Urothelium cell line (cell line): ENCODE results near the gene ROMO1.
"Not testable (repeated sequence)": the region's sequence is repeated elsewhere in the genome, so short reads cannot be mapped to it uniquely, and the experiment has no call there.

Source experiments
- DNase-seq: peaks from one replicate; pipeline ENCODE4 v3.0.0; 2011; ENCODE audit warnings: low spot score, mixed read lengths
- FAIRE-seq: peaks from 2 replicates; lab custom pipeline; 2011; peaks lifted over from hg19 to GRCh38; lab: Jason Lieb, UNC

Gene ROMO1

GRCh38 chr20:35709259-35709658 is 10.1 kb downstream of the ROMO1 start:
- FAIRE-seq: no peak
- no peak for DNase-seq

GRCh38 chr20:35710039-35710438 is 10.8 kb downstream of the ROMO1 start:
- FAIRE-seq (no peak), DNase-seq (no peak)

DNA sequence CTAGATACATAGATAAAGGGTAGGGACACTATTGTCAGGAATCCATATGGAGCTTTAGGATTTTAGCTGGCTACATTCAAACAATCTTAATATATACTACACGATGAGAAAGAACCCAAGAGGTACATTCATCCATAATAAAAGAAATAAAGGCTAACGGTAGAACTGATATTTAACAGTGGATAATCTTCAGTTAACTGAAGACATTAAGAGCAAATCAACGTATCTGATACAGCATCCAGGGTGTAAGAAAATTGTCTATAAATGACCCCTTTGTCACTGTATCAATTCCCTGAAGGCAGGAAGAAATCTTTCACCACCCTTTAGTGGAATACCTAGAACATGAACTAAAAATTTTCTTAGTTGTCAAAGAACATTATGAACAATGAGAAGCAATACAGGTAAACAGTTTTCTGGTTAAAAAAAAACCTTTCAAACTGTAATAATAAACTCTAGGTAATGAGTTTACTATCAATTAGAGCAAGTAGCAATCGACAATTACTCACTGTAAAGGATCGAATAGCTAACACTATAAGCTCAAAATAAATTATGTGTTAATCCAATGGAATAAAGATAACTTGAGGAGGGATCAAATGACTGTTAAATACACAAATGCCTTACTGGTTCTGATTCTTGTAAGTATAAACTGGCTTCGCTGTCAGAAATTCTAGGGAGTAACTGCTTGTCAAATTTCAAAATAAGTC is 11.8 kb downstream of the ROMO1 start:
- FAIRE-seq (no peak), DNase-seq (no peak)

DNA sequence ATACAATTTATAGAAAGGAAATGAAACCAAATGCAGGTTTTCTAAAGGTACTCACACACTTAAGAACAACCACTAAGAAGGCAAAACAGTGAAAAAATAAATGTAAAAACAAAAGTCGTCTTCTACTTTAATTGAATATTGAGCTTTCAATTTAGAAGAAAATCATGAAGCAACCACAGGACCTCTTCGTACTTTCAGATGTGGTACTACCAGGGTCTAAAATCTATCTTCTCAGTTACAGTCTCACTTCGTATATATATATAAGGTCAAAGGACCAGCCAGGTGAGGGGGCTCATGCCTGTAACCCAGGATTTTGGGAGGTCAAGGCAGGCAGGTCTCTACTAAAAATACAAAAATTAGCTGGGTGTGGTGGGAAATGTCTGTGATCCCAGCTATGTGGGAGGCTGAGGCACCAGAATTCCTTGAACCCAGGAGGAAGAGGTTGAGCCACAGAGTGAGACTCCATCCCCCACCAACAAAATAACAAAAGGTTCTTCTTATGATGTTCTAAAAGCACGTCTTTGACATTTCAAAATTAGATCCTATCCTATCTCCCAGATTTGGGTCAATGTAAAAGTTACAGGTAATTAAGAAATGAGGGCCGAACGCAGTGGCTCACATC is 12.5 kb downstream of the ROMO1 start:
- DNase-seq: no peak
- FAIRE-seq: no peak

DNA sequence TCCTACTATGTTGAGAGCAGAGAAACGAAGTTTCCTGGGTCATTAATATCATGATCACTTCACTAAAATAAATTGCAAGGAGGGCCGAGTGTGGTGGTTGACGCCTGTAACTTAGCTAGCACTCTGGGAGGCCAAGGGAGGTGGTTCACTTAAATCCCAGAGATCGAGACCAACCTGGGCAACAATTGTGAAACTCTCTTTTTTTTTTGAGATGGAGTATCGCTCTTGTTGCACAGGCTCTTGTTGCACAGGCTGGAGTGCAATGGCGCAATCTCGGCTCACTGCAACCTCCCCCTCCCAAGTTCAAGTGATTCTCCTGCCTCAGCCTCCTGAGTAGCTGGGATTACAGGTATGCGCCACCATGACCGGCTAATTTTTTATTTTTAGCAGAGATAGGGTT is 13.9 kb downstream of the ROMO1 start:
- not testable (repeated sequence) for FAIRE-seq, DNase-seq

DNA sequence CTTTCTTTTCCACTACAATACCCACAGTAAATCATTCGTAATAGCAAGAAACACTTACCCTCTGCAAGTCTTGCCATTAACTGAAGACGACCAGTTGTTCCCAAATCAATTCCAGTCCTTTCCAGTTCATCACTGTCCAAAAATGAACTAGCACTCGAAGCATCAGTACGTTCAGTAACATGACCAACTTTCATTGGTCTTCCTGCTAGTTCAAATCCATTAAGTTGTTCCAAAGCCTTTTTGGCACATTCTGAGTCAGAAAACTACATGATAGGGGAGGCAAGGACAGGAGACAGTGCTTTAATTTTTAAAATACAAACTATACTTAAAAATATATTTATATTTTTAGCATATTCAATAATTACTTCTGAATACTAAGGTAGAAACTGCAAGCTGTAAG is 14.9 kb downstream of the ROMO1 start:
- DNase-seq (no peak), FAIRE-seq (no peak)

- DNase-seq: no peak
- no peak for FAIRE-seq
Observed at GRCh38 chr20:35715652-35716051, 16.4 kb downstream of the ROMO1 start.

- FAIRE-seq (no peak), DNase-seq (no peak)
Observed at GRCh38 chr20:35716330-35716729, 17.1 kb downstream of the ROMO1 start.

GRCh38 chr20:35718321-35718720 is 19.1 kb downstream of the ROMO1 start:
- not testable (repeated sequence) for DNase-seq, FAIRE-seq

GRCh38 chr20:35718972-35719635 is 19.9 kb downstream of the ROMO1 start:
- FAIRE-seq (no peak), DNase-seq (no peak)

GRCh38 chr20:35719717-35720116 is 20.5 kb downstream of the ROMO1 start:
- FAIRE-seq (no peak), DNase-seq (no peak)

GRCh38 chr20:35720165-35721123 is 21.2 kb downstream of the ROMO1 start:
- DNase-seq: no peak
- FAIRE-seq: no peak

- FAIRE-seq: no peak
- DNase-seq: no peak
Observed at GRCh38 chr20:35721219-35721618, 22.0 kb downstream of the ROMO1 start.

GRCh38 chr20:35721621-35722020 is 22.4 kb downstream of the ROMO1 start:
- no peak for FAIRE-seq
- no peak for DNase-seq

DNA sequence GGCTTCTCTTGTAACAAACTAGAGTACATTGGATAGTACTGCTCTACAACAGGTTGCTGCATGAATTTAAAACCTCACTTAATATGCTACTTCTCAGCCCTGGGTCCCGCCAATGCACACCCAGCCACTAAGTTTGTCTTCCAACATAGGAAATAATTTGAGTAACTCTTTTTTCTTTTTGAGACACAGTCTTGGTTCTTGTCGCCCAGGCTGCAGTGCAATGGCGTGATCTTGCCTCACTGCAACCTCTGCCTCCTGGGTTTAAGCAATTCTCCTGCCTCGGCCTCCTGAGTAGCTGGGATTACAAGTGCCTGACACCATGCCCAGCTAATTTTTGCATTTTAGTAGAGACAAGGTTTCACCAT is 24.1 kb downstream of the ROMO1 start:
- not testable (repeated sequence) for FAIRE-seq

GRCh38 chr20:35723652-35724320 is 24.6 kb downstream of the ROMO1 start:
- not testable (repeated sequence) for FAIRE-seq, DNase-seq

More for the DNA sequence above, 24.1 kb downstream of the ROMO1 start:
- not testable (repeated sequence) for DNase-seq

- DNase-seq (no peak), FAIRE-seq (no peak)
Observed at GRCh38 chr20:35724321-35725230, 25.4 kb downstream of the ROMO1 start.

DNA sequence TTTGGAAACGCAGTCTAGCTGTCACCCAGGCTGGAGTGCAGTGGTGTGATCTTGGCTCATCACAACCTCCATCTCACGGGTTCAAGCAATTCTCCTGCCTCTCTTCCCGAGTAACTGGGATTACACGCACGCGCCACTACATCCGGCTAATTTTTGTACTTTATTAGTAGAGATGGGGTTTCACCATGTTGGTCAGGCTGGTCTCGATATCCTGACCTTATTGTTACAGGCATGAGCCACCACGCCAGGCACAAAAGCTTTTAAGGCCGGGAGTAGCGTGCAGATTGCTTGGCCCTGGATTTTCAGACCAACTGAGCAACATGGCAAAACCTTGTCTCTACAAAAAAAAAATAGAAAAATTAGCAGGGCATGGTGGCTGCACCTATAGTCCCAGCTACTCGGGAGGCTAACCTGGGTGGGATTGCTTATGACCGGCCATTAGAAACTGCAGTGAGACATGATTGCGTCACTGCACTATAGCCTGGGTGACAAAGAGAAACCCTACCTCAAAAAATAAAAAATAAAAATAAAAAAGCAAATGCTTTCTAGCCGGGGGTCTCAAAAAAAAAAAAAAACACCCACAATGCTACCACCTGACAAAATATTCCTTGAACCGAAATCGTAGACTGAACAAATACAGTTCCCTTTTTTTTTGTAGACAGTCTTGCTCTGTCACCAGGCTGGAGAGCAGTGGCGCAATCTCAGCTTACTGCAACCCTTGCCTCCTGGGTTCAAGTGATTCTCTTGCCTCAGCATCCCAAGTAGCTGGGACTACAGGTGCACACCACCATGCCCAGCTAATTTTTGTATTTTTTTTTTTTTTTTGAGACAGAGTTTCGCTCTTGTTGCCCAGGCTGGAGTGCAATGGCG is 27.9 kb downstream of the ROMO1 start:
- FAIRE-seq (no peak), DNase-seq (no peak)
